ENCODE data around the gene AOPEP.

AOPEP gene

GRCh38 chr9:95053611-95054570 lies 327.4 kb downstream of the AOPEP start:
- no peak for DNase-seq (ENCODE audit: extremely low read depth, insufficient read length)
- H3K36me3 ChIP-seq (ENCODE audit: control insufficient read depth, insufficient read depth, low read length), result no peaks in the 10 kb centered on the region
- H3K27me3 ChIP-seq (replicated peaks; ENCODE audit: control insufficient read depth, insufficient read depth, low read length), result no peaks in the 10 kb centered on the region
- TF ChIP-seq CTCF (IDR thresholded peaks at IDR 0.05; ENCODE audit: insufficient read depth, low read length, poor library complexity, severe bottlenecking), result no peak
- H3K4me3 ChIP-seq (replicated peaks; ENCODE audit: low read depth, low read length), result no peak overlapping the region

- Histone ChIP-seq H3K27me3 (replicated peaks; ENCODE audit: control insufficient read depth, insufficient read depth, low read length) (no peaks in the 10 kb centered on the region), H3K36me3 (ENCODE audit: control insufficient read depth, insufficient read depth, low read length) (no peaks in the 10 kb centered on the region), H3K4me3 (replicated peaks; ENCODE audit: low read depth, low read length) (no peak overlapping the region)
- no peak for TF ChIP-seq CTCF (IDR thresholded peaks at IDR 0.05; ENCODE audit: insufficient read depth, low read length, poor library complexity, severe bottlenecking)
- no peak for DNase-seq (ENCODE audit: extremely low read depth, insufficient read length)
Observed at GRCh38 chr9:95055334-95055850, 328.9 kb downstream of the AOPEP start.

GRCh38 chr9:95055851-95056551 lies 329.5 kb downstream of the AOPEP start:
- Histone ChIP-seq H3K27me3 (replicated peaks; ENCODE audit: control insufficient read depth, insufficient read depth, low read length) (no peaks in the 10 kb centered on the region), H3K4me3 (replicated peaks; ENCODE audit: low read depth, low read length) (no peak overlapping the region), H3K36me3 (ENCODE audit: control insufficient read depth, insufficient read depth, low read length) (no peaks in the 10 kb centered on the region)
- no peak for DNase-seq (ENCODE audit: extremely low read depth, insufficient read length)
- TF ChIP-seq CTCF (IDR thresholded peaks at IDR 0.05; ENCODE audit: insufficient read depth, low read length, poor library complexity, severe bottlenecking), result no peak

- Histone ChIP-seq H3K27me3 (replicated peaks; ENCODE audit: control insufficient read depth, insufficient read depth, low read length) (no peaks in the 10 kb centered on the region), H3K36me3 (ENCODE audit: control insufficient read depth, insufficient read depth, low read length) (no peaks in the 10 kb centered on the region), H3K4me3 (replicated peaks; ENCODE audit: low read depth, low read length) (no peak overlapping the region)
- TF ChIP-seq CTCF (IDR thresholded peaks at IDR 0.05; ENCODE audit: insufficient read depth, low read length, poor library complexity, severe bottlenecking), result no peak
- no peak for DNase-seq (ENCODE audit: extremely low read depth, insufficient read length)
Observed at GRCh38 chr9:95057101-95057500, 330.6 kb downstream of the AOPEP start.

- H3K36me3 ChIP-seq (ENCODE audit: control insufficient read depth, insufficient read depth, low read length), result no peaks in the 10 kb centered on the region; the same call in 1 of the 2 replicates
- TF ChIP-seq CTCF (IDR thresholded peaks at IDR 0.05; ENCODE audit: insufficient read depth, low read length, poor library complexity, severe bottlenecking), result no peak
- no peak overlapping the region for H3K4me3 ChIP-seq (replicated peaks; ENCODE audit: low read depth, low read length)
- H3K27me3 ChIP-seq (replicated peaks; ENCODE audit: control insufficient read depth, insufficient read depth, low read length), result no peaks in the 10 kb centered on the region
- no peak for DNase-seq (ENCODE audit: extremely low read depth, insufficient read length)
Observed at GRCh38 chr9:95058121-95058785, 331.8 kb downstream of the AOPEP start.

All from GM06990 (cell line).